EH (cell line): ENCODE results near the gene NHSL2.
"Not testable (repeated sequence)": the region's sequence is repeated elsewhere in the genome, so short reads cannot be mapped to it uniquely, and the experiment has no call there.

Experiments used
- DNase-seq: peaks from one replicate; pipeline ENCODE4 v3.0.0-alpha.2; 2015; ENCODE audit warnings: low read depth

Gene NHSL2

GRCh38 chrX:71923516-71923915 lies 12.9 kb downstream of the NHSL2 start:
- DNase-seq = peak; percentile 14

GRCh38 chrX:71927040-71927439 lies 16.4 kb downstream of the NHSL2 start:
- DNase-seq = no peak

GRCh38 chrX:71928856-71929255 lies 18.2 kb downstream of the NHSL2 start:
- DNase-seq = no peak

GRCh38 chrX:71930298-71930697 lies 19.7 kb downstream of the NHSL2 start:
- DNase-seq = peak; percentile 69

GRCh38 chrX:71935476-71935875 lies 24.8 kb downstream of the NHSL2 start:
- DNase-seq = no peak

- DNase-seq = no peak
Measured at GRCh38 chrX:71936632-71937031, 26.0 kb downstream of the NHSL2 start.

GRCh38 chrX:71938371-71938770 lies 27.7 kb downstream of the NHSL2 start:
- no peak for DNase-seq

GRCh38 chrX:71941145-71941544 lies 30.5 kb downstream of the NHSL2 start:
- DNase-seq = no peak

GRCh38 chrX:71941776-71942175 lies 31.1 kb downstream of the NHSL2 start:
- peak; percentile 69 for DNase-seq

GRCh38 chrX:71944369-71944768 lies 33.7 kb downstream of the NHSL2 start:
- DNase-seq = no peak

- no peak for DNase-seq
Measured at GRCh38 chrX:71945237-71945805, 34.7 kb downstream of the NHSL2 start.

- no peak for DNase-seq
Measured at GRCh38 chrX:71949363-71949762, 38.7 kb downstream of the NHSL2 start.

GRCh38 chrX:71949844-71950445 lies 39.3 kb downstream of the NHSL2 start:
- no peak for DNase-seq

- no peak for DNase-seq
Measured at GRCh38 chrX:71953391-71953790, 42.7 kb downstream of the NHSL2 start.

GRCh38 chrX:71953946-71954345 lies 43.3 kb downstream of the NHSL2 start:
- DNase-seq = peak; percentile 30

- no peak for DNase-seq
Measured at GRCh38 chrX:71954458-71954857, 43.8 kb downstream of the NHSL2 start.

- no peak for DNase-seq
Measured at GRCh38 chrX:71955530-71956120, 45.0 kb downstream of the NHSL2 start.

GRCh38 chrX:71958281-71958675 lies 47.6 kb downstream of the NHSL2 start:
- no peak for DNase-seq

- not testable (repeated sequence) for DNase-seq
Measured at GRCh38 chrX:71964184-71964583, 53.5 kb downstream of the NHSL2 start.

GRCh38 chrX:71974916-71975315 lies 64.3 kb downstream of the NHSL2 start:
- DNase-seq = no peak

GRCh38 chrX:71976753-71977152 lies 66.1 kb downstream of the NHSL2 start:
- no peak for DNase-seq

GRCh38 chrX:71978164-71978563 lies 67.5 kb downstream of the NHSL2 start:
- DNase-seq = no peak

- DNase-seq = peak; percentile 68
Measured at GRCh38 chrX:71989768-71990426, 79.3 kb downstream of the NHSL2 start.
